IPS-NIHi7 (cell line): Measurements from ENCODE around the gene CDT1.
"Not testable (repeated sequence)": the region's sequence is repeated elsewhere in the genome, so short reads cannot be mapped to it uniquely, and the experiment has no call there.

Source experiments
- DNase-seq: peaks from one replicate; pipeline ENCODE4 v3.0.0; 2012; ENCODE audit warnings: mixed read lengths; ENCODE audit errors: extremely low spot score

Gene CDT1

DNA sequence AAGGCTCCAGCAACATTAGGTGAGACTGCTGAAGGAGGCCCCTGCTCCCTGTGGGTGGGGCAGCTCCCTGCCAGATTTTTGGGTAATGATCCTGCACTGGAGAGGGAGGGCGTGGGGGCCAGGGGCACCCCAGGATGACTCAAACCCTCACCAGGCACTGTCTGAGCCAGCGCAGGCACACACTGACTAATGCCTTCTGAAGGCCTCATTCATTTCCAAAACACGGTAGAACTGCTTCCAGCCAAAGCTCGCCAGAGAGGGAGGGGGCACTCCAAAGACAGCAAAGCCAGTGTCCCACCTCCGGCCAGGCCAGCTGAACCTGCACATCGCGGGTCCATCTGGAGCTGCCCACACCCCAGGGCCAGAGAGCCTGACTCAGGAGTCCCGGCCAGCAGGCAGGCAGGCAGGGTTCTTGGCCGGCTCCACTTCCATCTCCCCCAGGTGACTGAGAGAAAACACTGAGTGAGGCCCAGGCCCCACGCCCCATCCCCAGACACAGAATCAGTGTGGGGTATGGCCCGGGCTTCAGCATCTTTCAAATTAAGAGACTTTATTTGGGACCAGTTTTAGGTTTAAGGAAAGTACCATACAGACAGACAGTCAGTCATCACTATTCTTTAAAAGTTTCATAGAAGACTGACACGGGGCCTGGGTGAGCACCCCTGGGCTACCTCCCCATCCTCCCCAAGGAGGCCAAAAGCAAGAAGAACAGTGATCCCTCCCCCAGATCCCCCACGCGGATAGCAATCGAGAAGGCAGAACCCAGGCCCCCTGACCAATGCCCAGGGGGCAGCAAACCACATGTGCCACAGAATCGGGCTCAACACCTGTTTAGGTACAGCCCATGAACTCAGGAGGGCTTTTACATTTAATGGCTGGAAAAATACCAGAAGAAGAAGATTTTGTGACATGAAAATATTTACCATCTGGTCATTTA lies 20.9 kb upstream of the CDT1 start:
- DNase-seq, result no peak

DNA sequence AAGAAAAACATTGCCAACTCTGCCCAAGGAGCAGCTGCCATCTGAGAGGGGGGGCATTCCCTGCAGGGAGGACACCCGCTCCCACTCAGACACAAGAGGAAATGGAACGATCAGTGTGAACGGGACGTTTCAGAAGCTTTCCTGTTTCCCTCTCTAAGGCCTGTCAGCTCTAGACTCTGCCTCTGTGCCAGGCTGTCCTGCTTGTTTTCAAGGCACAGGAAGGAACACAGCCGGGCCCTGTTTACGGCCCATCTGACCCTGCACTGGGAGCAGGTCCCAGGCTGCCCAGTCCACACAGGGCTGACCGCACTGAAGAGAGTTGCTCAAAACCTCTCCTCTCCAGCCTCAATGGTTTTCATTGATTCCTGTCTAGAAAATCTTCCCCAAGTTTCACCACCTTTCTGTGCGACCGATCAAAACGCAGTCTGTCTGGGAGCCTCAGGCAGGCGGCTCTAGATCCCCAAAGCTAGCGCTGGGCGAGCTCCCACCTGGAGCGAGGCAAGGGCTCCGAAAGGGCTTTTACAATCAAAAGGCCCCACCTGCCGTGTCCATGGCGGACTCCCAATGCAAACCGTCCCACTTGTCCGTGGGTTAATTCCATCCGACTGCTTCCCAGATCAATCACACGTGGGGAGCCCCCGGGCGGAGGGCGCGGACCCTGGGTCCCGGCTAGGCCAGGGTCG lies 20.1 kb upstream of the CDT1 start:
- no peak for DNase-seq

DNA sequence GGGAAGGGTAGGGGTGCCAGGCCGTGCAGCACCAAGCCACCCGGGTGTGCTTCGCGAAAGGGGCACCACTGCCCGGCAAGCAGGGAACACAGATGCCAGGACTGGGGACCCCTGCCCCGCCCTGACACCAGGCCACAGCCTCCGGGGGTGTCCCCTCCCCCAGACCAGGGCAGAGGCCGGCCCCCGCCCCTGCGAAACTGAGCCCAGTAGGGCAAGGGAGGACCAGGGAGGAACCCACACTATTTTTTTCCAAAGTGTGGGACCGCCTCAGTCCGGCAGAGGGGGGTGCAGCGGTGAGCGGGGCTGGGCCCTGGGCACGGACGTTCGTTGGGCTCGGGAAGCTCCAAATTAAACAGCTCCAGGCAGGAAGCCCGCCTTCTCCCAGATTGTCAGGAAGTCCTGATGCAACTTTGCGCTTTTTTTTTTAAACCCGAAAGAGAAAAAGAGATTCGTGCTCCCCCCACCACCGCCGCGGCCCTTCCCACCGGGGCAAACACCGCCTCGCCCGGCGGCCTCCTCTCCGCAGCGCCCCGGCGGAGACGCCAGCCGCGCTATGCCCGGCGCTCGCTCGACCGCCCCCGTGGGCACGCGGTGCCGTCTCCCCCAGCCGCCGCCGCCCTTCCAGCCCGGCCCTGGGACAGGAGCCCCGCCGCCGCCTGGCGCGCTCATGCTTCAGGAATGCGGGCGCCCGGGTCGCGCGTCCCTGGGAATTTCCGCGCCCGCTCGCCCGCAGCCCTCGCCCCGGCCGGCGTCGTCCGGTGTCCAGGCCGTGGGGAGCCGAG lies 19.3 kb upstream of the CDT1 start:
- DNase-seq, result peak; percentile 64

DNA sequence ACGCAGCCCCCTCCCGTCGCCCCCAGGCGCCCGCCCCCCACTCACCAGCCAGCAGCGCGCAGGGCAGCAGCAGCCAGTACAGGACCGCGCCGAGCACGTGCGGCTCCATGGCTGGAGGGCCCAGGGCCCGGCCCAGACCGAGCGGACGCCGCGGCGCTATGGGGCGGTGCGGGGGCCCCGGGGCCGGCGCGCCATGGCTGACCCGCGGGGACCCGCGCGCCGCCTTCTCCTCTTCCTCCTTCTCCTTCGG lies 18.8 kb upstream of the CDT1 start:
- DNase-seq, result no peak

DNA sequence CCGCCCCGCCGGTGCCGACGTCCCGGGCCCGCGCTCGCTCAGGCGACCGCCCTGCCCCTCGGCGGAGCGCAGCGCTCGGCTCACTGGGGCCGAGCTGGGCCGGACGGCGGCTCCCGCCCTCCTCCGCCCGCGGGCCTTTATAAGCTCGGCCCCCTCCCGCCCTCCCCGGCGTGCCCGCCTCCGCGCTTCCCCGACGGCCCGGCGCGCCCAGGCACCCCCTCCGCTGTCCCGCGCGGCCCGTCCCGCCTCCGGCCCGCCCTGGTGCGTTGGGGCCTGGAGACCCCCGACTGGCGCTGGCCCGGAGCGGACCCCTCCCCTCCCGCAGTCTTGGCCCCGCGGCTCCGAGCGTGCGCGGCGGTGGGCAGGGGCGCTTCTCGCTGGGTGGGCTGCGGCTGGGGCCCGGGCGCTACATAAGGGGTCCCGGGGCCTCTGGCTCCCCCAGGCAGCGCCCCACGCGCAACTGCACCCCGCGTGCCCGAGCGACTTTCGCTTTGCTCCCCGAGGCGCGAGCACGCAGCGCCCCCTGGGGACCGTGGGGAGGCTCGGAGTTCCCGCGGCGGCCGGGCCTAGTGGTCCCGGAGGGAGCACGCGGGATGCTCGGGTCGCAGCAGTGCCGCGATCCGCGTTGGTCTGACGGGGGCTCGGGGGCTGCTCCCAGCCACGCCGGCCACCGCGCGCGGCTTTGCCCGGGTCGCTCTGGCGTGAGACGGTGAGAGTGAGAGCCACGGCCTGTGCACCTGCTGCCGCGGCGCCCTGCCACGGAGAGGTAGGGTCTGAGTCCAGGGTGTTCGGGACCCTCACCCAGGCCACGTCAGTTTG lies 18.3 kb upstream of the CDT1 start, which contains the start of gene PIEZO1:
Gene PIEZO1, minus strand, starts transcription at position 115 of the 819 bp plus-strand sequence. CDS start 256 bp downstream, outside the sequence.
- peak; percentile 58 for DNase-seq

DNA sequence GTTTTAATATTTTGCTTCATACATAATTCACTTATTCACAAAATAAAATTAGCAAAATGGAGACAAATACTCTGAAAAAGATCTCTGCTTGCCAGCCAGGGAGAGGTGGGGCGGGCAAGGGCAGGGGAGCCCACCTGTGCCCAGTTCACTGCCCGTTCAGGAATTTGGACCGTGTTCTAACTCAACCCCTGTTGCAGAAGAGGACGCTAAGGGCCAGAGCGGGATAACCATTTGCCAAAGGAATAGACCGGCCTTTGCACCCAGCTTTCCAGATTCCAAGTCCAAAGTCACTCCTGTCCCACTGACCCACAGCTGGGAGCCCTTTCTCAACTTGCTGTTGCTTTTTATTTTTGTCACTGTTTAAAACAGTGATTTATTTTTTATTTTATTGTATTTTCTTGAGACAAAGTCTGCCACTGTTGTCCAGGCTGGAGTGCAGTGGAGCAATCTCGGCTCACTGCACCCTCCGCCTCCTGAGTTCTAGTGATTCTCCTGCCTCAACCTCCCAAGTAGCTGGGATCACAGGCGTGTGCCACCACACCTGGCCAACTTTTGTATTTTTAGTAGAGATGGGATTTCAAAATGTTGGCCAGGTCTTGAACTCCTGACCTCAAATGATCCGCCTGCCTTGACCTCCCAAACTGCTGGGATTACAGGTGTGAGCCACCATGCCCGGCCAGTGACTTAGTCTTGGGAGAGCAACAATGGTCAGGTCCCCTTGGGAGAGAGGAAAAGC lies 15.8 kb upstream of the CDT1 start:
- no peak for DNase-seq

DNA sequence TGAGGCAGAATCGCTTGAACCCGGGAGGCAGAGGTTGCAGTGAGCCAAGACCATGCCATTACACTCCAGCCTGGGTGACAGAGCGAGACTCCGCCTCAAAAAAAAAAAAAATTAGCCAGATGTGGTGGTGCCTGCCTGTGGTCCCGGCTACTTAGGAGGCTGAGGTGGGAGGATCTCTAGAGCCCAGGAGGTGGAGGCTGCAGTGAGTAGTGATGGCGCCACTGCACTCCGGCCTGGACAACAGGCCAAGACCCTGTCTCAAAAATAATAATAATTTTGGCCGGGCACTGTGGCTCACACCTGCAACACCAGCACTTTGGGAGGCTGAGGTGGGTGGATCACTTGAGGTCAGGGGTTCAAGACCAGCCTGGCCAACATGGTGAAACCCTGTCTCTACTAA lies 14.8 kb upstream of the CDT1 start:
- DNase-seq, result not testable (repeated sequence)

DNA sequence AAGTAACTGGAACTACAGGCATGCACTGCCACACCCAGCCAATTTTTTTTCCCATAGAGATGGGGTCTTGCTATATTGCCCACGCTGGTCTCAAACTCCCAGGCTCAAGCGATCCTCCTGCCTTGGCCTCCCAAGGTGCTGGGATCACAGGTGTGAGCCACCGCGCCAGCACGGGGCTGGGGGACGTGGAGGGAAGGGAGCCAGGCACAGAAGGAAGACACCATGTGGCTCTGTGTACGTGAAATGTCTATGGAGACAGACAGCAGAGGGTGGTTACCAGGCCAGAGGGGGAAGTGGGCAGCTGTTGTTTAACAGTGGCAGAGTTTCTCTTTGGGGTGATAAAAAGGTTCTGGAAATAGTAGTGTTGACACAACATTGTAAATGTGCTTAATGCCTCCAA lies 14.0 kb upstream of the CDT1 start:
- no peak for DNase-seq

DNA sequence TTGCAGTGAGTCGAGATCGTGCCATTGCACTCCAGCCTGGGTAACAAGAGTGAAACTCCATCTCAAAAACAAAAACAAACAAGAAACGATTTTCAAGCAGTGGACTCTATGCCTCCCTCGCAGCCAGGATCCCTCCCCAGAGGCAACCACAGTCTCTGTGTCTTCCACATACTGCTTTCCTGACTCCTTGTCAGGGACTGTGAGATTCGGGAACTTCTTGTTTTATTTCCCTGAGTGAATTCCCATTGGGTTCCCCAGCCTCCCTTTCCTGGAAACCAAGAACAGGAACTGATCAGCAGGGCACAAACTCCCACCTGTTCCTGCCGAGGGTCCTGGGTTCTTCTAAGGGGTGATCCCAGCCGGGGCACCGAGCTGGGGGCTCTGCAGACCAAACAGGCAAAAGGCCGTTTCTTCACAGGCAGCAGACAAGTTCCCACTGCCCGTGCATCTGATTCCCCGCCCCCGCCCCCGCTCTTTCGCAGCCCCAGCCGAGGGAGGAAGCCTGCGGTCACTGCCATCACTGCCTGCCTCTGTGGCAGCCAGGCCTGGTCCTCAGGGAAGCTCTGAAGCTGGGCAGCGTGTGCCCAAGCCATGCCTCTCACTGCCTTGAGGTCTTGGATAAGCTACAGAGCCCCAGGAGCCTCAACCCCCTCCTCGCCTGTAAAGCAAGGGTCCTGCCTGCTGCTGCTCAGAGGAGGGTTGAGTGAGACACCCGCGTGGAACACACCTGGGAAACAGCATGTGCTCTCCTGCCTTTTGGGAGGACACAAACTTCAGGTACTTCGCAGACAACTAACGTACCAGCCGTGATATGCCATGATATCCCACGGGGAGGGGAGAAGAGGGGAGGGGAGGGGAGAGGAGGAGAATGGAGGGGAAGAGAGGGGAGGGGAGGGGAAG lies 13.0 kb upstream of the CDT1 start:
- DNase-seq, result no peak

DNA sequence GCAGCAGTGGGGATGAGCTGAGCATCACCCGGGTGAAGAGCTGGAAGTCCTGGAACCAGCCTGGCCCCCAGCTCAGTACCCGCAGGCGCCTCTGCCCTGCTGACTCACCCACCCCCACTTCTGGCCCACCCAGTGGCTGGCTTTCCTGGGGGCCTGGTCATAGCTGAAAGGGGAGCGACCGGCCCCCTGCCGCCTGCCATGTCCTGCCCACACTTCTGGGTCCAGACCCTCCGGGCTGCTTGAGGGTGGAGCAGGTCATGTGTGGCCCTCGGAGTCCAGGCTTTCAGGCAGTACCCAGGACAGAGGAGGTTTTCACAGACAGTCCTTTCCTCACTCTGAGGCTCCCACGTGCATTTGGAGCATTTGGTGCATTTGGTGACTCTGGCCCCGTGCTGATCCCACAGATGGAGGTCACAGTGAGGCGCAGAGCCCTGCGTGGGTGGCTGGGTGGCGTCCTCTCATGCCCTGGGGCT lies 11.5 kb upstream of the CDT1 start:
- no peak for DNase-seq

DNA sequence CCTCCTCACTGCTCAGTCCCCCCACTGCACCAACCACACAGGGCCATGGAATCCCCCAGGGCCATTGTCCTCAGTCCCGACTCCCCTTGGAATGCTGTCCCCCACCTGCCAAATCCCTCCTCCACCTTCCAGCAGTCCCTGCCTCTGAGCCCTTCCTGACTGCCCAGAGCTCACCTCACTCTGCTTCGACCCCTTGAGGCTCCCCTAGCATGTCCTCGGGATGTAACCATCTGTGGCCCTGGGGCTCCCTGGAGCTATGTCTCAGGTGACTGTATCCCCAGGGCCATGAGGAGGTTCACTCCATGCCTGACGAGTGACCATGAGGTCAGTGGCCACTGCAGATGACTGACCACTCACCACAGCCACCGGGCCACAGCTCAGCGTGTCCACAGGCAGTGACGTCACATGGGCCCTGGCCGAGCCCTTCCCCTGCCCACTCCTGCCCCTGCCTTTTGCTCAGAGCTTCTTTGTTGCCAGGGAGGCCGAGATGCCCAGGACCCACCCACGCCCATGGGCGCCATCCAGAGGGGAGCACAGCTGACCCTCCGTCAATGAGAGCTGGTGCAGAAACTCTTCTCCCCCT lies 10.8 kb upstream of the CDT1 start:
- no peak for DNase-seq

DNA sequence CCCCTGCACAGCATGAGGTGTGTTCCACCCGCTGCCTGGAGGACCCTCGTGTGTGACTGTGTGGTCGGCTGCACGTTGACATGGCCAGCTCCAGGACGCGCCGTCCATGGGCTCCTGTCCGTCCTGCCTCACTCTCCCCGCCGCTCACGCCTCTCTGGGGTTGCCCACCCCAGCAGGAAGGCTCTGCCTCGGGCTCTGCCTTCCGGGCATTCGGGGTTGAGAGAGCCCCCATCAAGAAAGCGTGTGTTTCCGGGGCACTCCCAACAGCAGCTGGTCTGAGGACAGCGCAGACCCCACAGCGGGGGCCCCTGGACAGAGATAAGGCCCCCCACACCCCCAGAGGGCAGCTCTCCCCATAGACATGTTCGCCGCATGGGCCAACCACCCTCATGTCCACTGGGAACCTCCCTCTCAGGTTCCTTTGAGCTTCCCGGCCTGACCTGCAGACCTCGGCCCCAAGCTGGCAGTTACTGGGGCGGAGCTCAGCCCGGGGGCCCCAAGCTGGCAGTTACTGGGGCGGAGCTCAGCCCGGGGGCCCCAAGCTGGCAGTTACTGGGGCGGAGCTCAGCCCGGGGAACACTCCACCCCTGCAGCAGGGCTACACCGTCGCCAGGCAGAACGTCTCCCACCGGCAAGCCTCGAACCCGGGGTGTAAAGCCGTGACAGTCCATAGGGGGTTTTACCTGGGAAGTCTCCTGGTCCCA lies 10.2 kb upstream of the CDT1 start:
- DNase-seq, result no peak

DNA sequence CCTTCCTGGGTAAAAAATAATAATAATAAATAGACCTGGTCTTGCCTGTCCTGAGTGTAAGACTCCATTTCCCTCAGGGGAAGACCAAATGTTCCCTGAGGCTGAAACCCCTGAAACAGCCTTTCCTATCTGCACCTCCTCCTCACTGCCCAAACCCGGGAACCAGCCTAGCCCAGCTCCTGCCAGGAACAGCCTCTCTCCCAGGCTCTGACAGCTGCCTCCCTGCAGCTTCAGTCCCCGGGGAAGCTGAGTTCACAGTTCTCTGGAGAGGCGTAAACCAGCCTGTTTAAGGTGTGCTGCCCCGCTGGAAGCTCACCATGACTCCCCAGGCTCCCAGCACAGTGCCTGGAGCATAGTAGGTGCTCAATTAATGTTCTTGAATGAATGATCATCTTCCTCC lies 7.3 kb upstream of the CDT1 start:
- no peak for DNase-seq

DNA sequence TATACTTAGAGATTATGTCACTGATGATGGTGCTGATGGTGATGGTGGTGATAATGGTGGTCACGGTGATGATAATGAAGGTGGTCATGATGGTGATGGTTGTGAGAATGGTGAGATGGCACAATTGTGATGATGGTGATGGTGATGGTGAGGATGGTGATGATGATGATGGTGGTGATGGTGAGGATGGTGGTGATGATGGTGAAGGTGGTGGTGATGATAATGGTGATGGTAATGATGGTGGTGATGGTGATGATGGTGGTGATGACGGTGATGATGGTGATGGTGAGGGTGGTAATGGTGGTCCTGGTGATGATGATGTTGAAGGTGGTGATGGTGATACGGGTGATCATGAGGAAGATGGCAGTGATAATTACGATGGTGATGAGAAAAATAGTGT lies 5.5 kb upstream of the CDT1 start:
- DNase-seq, result no peak

DNA sequence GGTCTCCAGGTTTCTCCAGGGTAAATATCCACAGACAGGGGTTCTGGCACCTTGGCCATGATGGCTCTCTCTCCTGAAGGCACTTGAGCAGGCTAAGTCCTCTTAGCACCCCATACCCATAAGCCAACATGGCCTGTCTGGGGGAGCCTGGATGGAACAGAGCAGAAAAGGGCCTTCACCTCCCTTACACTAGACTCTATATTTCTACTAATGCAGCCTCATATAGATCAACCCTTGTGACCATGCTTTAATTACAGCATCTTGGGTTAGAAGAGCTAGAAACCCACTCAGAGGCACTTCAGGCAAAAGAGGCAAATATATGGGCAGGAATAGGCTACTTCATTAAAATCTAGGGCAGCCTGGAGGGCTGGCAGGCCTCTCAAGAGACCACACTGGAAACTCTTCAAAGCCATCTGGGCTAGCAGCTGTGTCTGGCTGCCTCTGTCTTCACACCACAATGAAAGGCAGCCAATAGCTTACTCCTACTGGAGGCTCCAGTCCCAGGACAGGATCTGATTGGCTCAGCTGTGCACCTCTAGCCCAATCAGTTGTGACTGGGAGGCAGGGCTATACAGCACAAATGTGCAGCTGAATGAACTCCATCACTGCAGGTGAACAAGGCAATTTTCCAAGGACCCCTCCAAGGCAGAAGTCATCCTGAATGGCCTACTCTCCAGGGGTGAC lies 4.7 kb upstream of the CDT1 start:
- DNase-seq, result no peak

DNA sequence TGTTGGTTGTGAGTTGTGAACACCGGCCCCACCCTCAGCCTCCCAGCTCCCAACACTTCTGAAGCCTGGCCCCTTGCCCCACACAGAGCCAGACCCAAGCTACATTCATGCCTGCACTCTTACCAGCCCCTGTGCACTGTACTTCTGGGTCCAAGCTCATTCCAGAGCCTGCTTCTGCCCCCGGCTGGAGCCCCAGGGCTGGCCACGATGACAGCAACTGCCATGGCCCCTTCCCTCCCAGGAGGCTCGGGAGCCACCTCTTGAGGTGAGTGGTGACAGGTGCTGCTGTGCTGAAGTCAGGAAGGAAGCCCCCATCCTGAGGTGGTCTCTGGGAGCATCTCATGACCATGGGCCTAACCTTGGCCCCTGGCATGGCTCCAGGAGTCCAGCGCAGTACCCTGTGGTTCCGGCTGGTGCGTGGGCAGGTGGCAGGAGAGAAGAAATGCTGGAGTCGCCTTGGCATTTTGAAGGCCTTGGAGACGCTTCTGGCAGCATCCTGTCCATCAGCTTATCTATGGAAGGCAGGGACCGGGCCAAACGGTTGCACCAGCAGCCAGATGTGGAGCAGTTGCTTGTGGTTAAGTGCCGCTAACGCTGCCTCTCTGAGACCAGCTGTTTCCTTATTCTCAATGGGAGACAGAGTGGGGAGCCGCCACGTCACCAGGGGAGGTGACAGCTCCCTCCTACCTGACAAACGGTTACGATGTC lies 3.9 kb upstream of the CDT1 start:
- DNase-seq, result no peak

DNA sequence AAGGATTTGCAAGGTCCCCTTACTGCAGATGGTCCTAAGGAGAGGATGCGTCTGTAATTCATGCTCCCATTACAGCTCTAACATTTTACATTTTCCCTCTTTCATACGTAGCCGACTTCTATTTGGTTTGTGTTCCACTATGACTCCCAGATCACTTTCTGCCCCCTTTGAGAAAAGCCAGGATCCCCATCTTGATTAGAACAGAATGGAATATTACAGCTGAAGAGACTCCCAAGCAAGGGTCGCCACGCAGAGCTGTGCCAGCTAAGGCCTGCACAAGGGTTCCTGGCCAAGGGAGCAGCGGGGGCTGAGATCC lies 3.4 kb upstream of the CDT1 start:
- no peak for DNase-seq

DNA sequence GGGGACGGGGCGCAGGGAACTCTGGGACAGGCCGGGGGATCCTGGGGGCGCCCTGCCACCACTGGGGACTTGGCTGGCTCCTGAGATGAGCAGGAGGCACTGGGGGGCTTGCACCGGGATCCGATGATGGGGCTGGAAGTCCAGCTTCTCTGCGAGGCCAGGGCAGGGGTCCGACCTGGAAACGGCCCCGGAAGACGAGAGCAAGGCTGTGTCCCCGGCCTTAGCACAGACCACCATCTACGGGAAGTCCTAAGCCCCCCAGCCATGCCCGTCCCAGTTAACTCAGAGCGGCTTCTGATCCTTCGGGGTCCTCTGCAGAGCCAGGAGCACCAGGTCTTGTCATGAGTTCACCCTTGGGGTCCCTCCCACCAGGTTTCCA lies 573 bp downstream of the CDT1 start:
- DNase-seq, result no peak
